Activated naive CD4-positive, alpha-beta T cell treated with anti-CD3 and anti-CD28 coated beads, Interleukin-2, amount 50 U/mL, for 16 hours (primary cell): ENCODE data around the gene SULT1C4.
"Not testable (repeated sequence)": the region's sequence is repeated elsewhere in the genome, so short reads cannot be mapped to it uniquely, and the experiment has no call there.

Experiments used
- DNase-seq: peaks from one replicate; pipeline ENCODE4 v3.0.0-alpha.2; 2020

Gene SULT1C4

GRCh38 chr2:108377815-108378630 is at the start of gene SULT1C4:
TSS of gene SULT1C4 (plus strand) at chr2:108377954. CDS start at chr2:108378338, 384 bp downstream.
- DNase-seq, result no peak

GRCh38 chr2:108329771-108330170 is 48.0 kb upstream of the SULT1C4 start:
- DNase-seq, result no peak

GRCh38 chr2:108330979-108331378 is 46.8 kb upstream of the SULT1C4 start:
- DNase-seq, result no peak

- no peak for DNase-seq
Observed at GRCh38 chr2:108345951-108346350, 31.8 kb upstream of the SULT1C4 start.

GRCh38 chr2:108346827-108347226 is 30.9 kb upstream of the SULT1C4 start:
- DNase-seq, result no peak

GRCh38 chr2:108347786-108348185 is 30.0 kb upstream of the SULT1C4 start:
- no peak for DNase-seq

- DNase-seq, result no peak
Observed at GRCh38 chr2:108348816-108349570, 28.8 kb upstream of the SULT1C4 start.

GRCh38 chr2:108349571-108349928 is 28.2 kb upstream of the SULT1C4 start:
- no peak for DNase-seq

- DNase-seq, result no peak
Observed at GRCh38 chr2:108351889-108352288, 25.9 kb upstream of the SULT1C4 start.

GRCh38 chr2:108354136-108354535 is 23.6 kb upstream of the SULT1C4 start:
- no peak for DNase-seq

GRCh38 chr2:108355906-108356734 is 21.6 kb upstream of the SULT1C4 start:
- no peak for DNase-seq

- not testable (repeated sequence) for DNase-seq
Observed at GRCh38 chr2:108359336-108359735, 18.4 kb upstream of the SULT1C4 start.

- no peak for DNase-seq
Observed at GRCh38 chr2:108360776-108361468, 16.8 kb upstream of the SULT1C4 start.

GRCh38 chr2:108363024-108363907 is 14.5 kb upstream of the SULT1C4 start:
- DNase-seq, result no peak

GRCh38 chr2:108363908-108364225 is 13.9 kb upstream of the SULT1C4 start:
- DNase-seq, result no peak

- DNase-seq, result no peak
Observed at GRCh38 chr2:108364676-108365297, 13.0 kb upstream of the SULT1C4 start.

- DNase-seq, result no peak
Observed at GRCh38 chr2:108365656-108366055, 12.1 kb upstream of the SULT1C4 start.

- no peak for DNase-seq
Observed at GRCh38 chr2:108367014-108367413, 10.7 kb upstream of the SULT1C4 start.

- DNase-seq, result no peak
Observed at GRCh38 chr2:108367561-108368175, 10.1 kb upstream of the SULT1C4 start.

- no peak for DNase-seq
Observed at GRCh38 chr2:108369153-108369552, 8.6 kb upstream of the SULT1C4 start.

GRCh38 chr2:108370080-108370479 is 7.7 kb upstream of the SULT1C4 start:
- DNase-seq, result no peak
